DOHH2 (cell line): Measurements from ENCODE around the gene KLHL1.

Experiments
- CTCF ChIP-seq: fragments of 200-600 bp; sonication (generic); IDR thresholded peaks from one replicate; pipeline ENCODE4 v1.5.1; 2014; ENCODE audit warnings: antibody characterized with exemption, mild to moderate bottlenecking, low read depth, low read length; ENCODE audit not compliant: poor library complexity, severe bottlenecking
- EZH2phosphoT487 ChIP-seq: fragments of 200-600 bp; sonication (generic); IDR thresholded peaks from 2 replicates; pipeline ENCODE4 v1.6.1; 2017; ENCODE audit warnings: borderline replicate concordance, mild to moderate bottlenecking, antibody characterized with exemption, low read length, moderate library complexity, mixed read lengths

GRCh38 chr13:69956349-69956748, 151.9 kb downstream of the KLHL1 start:
- TF ChIP-seq CTCF = no peak
- TF ChIP-seq EZH2phosphoT487 = no peak
